Articular chondrocyte of knee joint (primary cell): ENCODE results near the gene CBARP. TPM values are rescaled to one million over a fixed set of nuclear protein-coding genes. Genes with fewer than 3 reads are reported as not detected.

Experiments used
- total RNA-seq: library from RNA; depleted of rRNA; stranded (reverse); fragments of >200 nt; gene quantifications from 2 replicates; pipeline ENCODE4 v1.2.3, GENCODE V29; 2012

The CBARP gene
- total RNA-seq: 2.0 and 3.6 TPM in 2 replicates

GRCh38 chr19:1237754-1238368 is at the start of gene CBARP:
Gene CBARP (minus strand): TSS chr19:1238005. CDS start chr19:1236100, 1,905 bp downstream.

GRCh38 chr19:1285737-1286360 is 48.0 kb upstream of the CBARP start, which contains the start of gene EFNA2:
Gene EFNA2 (plus strand): TSS chr19:1285873. CDS start chr19:1286169, 296 bp downstream.

GRCh38 chr19:1275260-1275975 is 37.6 kb upstream of the CBARP start, which contains the start of gene FAM174C:
Gene FAM174C (plus strand): TSS chr19:1275530. CDS start chr19:1275550, 20 bp downstream.

GRCh38 chr19:1269065-1269477 is 31.3 kb upstream of the CBARP start, which contains the start of gene CIRBP:
Gene CIRBP (plus strand): TSS chr19:1269332. CDS start chr19:1270934, 1,602 bp downstream.

GRCh38 chr19:1248139-1248785 is 10.5 kb upstream of the CBARP start, which contains the start of gene MIDN:
Gene MIDN (plus strand): TSS chr19:1248583. CDS start chr19:1250297, 1,714 bp downstream.

GRCh38 chr19:1241417-1242095 is 3.8 kb upstream of the CBARP start, which contains the start of gene ATP5F1D:
Gene ATP5F1D (plus strand): TSS chr19:1241751. CDS start chr19:1241851, 100 bp downstream.

GRCh38 chr19:1205114-1206099 is 32.4 kb downstream of the CBARP start, which contains the start of gene STK11:
Gene STK11 (plus strand): TSS chr19:1205778. CDS start chr19:1206914, 1,136 bp downstream.

Other genes starting within 250 kb of the CBARP start
- 0.13 and 0.65 TPM in 2 replicates for gene GRIN3B, start 237.6 kb downstream of the CBARP start, total RNA-seq
- 47.1 and 52.4 TPM in 2 replicates for gene TMEM259, start 216.9 kb downstream of the CBARP start, total RNA-seq
- gene RNU6-2, start 216.5 kb downstream of the CBARP start, total RNA-seq: not detected in 2 replicates
- gene CNN2, start 211.4 kb downstream of the CBARP start, total RNA-seq: 240 and 261 TPM in 2 replicates
- gene ABCA7, start 197.9 kb downstream of the CBARP start, total RNA-seq: 4.7 and 5.6 TPM in 2 replicates
- 0.32 and 0.39 TPM in 2 replicates for gene ARHGAP45, start 170.8 kb downstream of the CBARP start, total RNA-seq
- gene POLR2E, start 142.6 kb downstream of the CBARP start, total RNA-seq: 77.0 and 86.9 TPM in 2 replicates
- gene GPX4, start 134.0 kb downstream of the CBARP start, total RNA-seq: 451 and 456 TPM in 2 replicates
- gene SBNO2, start 63.7 kb downstream of the CBARP start, total RNA-seq: 71.2 and 86.9 TPM in 2 replicates
- 65.6 and 69.0 TPM in 2 replicates for gene STK11, start 32.2 kb downstream of the CBARP start, total RNA-seq
- 11.0 and 14.5 TPM in 2 replicates for gene ATP5F1D, start 3.7 kb upstream of the CBARP start, total RNA-seq
- 16.9 and 18.4 TPM in 2 replicates for gene MIDN, start 10.6 kb upstream of the CBARP start, total RNA-seq
- 322 and 371 TPM in 2 replicates for gene CIRBP, start 31.3 kb upstream of the CBARP start, total RNA-seq
- gene FAM174C, start 37.5 kb upstream of the CBARP start, total RNA-seq: 16.3 and 17.4 TPM in 2 replicates
- not detected in 2 replicates for gene EFNA2, start 47.9 kb upstream of the CBARP start, total RNA-seq
- 27.6 and 37.4 TPM in 2 replicates for gene NDUFS7, start 145.9 kb upstream of the CBARP start, total RNA-seq
- gene GAMT, start 163.5 kb upstream of the CBARP start, total RNA-seq: 24.9 and 25.1 TPM in 2 replicates
- 43.3 and 44.7 TPM in 2 replicates for gene DAZAP1, start 169.6 kb upstream of the CBARP start, total RNA-seq
- gene RPS15, start 200.4 kb upstream of the CBARP start, total RNA-seq: 403 and 464 TPM in 2 replicates
- 0.11 and 0.26 TPM in 2 replicates for gene APC2, start 212.1 kb upstream of the CBARP start, total RNA-seq
- gene C19orf25, start 241.2 kb upstream of the CBARP start, total RNA-seq: 20.3 and 24.0 TPM in 2 replicates